ENCODE results near the gene HDAC5.
A peak's percentile ranks its signal among the peaks of the same experiment; 100 is the strongest.
"Not testable (repeated sequence)": the region's sequence is repeated elsewhere in the genome, so short reads cannot be mapped to it uniquely, and the experiment has no call there.

Gene HDAC5

GRCh38 chr17:44066204-44066930 lies 57.1 kb downstream of the HDAC5 start, which contains the start of gene LSM12:
Gene LSM12, minus strand, starts transcription at chr17:44066671. Its CDS starts 84 bp downstream, at chr17:44066587.
- peak; percentile 70 to 84 (median 75) for DNase-seq

- DNase-seq = no peak
These were observed 57.7 kb downstream of the HDAC5 start for GRCh38 chr17:44065668-44066203.

GRCh38 chr17:44063704-44064639 lies 59.5 kb downstream of the HDAC5 start:
- no peak for DNase-seq

GRCh38 chr17:44062871-44063270 lies 60.6 kb downstream of the HDAC5 start:
- DNase-seq = no peak

GRCh38 chr17:44061446-44061845 lies 62.0 kb downstream of the HDAC5 start:
- DNase-seq = no peak

- no peak for DNase-seq
These were observed 64.1 kb downstream of the HDAC5 start for GRCh38 chr17:44059101-44059892.

GRCh38 chr17:44053125-44053872 lies 70.1 kb downstream of the HDAC5 start:
- DNase-seq = no peak

- DNase-seq = no peak
These were observed 74.0 kb downstream of the HDAC5 start for GRCh38 chr17:44049294-44050060.

GRCh38 chr17:44046893-44047292 lies 76.5 kb downstream of the HDAC5 start:
- DNase-seq = not testable (repeated sequence)

- DNase-seq = no peak
These were observed 78.0 kb downstream of the HDAC5 start for GRCh38 chr17:44045486-44045885.

GRCh38 chr17:44044071-44044470 lies 79.4 kb downstream of the HDAC5 start:
- no peak for DNase-seq

GRCh38 chr17:44043272-44043696 lies 80.2 kb downstream of the HDAC5 start:
- DNase-seq = no peak

- DNase-seq = no peak
These were observed 83.4 kb downstream of the HDAC5 start for GRCh38 chr17:44039829-44040635.

GRCh38 chr17:44038604-44039011 lies 84.8 kb downstream of the HDAC5 start:
- DNase-seq = no peak

- no peak for DNase-seq
These were observed 86.0 kb downstream of the HDAC5 start for GRCh38 chr17:44037471-44037870.

GRCh38 chr17:44034688-44035087 lies 88.8 kb downstream of the HDAC5 start:
- DNase-seq = not testable (repeated sequence)

- no peak for DNase-seq
These were observed 89.5 kb downstream of the HDAC5 start for GRCh38 chr17:44033861-44034408.

GRCh38 chr17:44030482-44030881 lies 93.0 kb downstream of the HDAC5 start:
- no peak for DNase-seq

- DNase-seq = no peak
These were observed 93.7 kb downstream of the HDAC5 start for GRCh38 chr17:44029736-44030135.

Data from activated naive CD4-positive, alpha-beta T cell (primary cell).